IMR-90 (cell line): ENCODE results near the gene WASL. TPM values are rescaled to one million over a fixed set of nuclear protein-coding genes. Genes with fewer than 3 reads are reported as not detected.

Source experiments
- ATAC-seq: fragments of 200-7000 bp; cut with Tn5 transposase; 2 replicates; pipeline ENCODE4 v1.9.1; 2020; ENCODE audit warnings: low read depth, mild to moderate bottlenecking, moderate library complexity
- BruUV-seq: library from RNA; stranded (reverse); fragments of 400-500 nt; replicated peaks from 2 replicates; lab custom pipeline; 2021; lab: Mats Ljungman, UMichigan
- CTCF ChIA-PET: fragments of 300-600 bp; formaldehyde crosslinking; extraction: SDS; loops from one replicate; lab custom pipeline; 2021; ENCODE audit warnings: antibody characterized with exemption; lab: Yijun Ruan, JAX
- POLR2A ChIA-PET: fragments of 300-600 bp; sonication (Branson Sonifier 250); formaldehyde crosslinking; loops from one replicate; lab custom pipeline; 2022; ENCODE audit warnings: antibody characterized with exemption; ENCODE audit not compliant: unreplicated experiment; lab: Charles Lee
- DNase-seq: peaks from one replicate; pipeline ENCODE4 v3.0.0; 2013
- H2AFZ ChIP-seq: replicated peaks from 2 replicates; pipeline ENCODE3; 2013; ENCODE audit warnings: low read length, mild to moderate bottlenecking; ENCODE audit not compliant: poor library complexity
- H2AK5ac ChIP-seq: 2 replicates; pipeline ENCODE4 v1.6.1; 2013; ENCODE audit warnings: low read depth, low read length, inconsistent platforms
- H2AK9ac ChIP-seq: replicated peaks from 2 replicates; pipeline ENCODE3; 2013; ENCODE audit warnings: mild to moderate bottlenecking, low read depth, low read length, moderate library complexity; ENCODE audit not compliant: poor library complexity
- H2BK120ac ChIP-seq: 2 replicates; pipeline ENCODE4 v1.6.1; 2013; ENCODE audit warnings: low read depth, low read length, inconsistent platforms
- H2BK15ac ChIP-seq: 3 replicates; pipeline ENCODE4 v1.6.1; 2013; ENCODE audit warnings: low read depth, low read length, inconsistent platforms
- H2BK20ac ChIP-seq: 2 replicates; pipeline ENCODE4 v1.6.1; 2013; ENCODE audit warnings: low read depth, mild to moderate bottlenecking, inconsistent platforms, low read length, moderate library complexity
- H2BK5ac ChIP-seq: 2 replicates; pipeline ENCODE4 v1.6.1; 2013; ENCODE audit warnings: mild to moderate bottlenecking, low read depth, low read length, inconsistent platforms; ENCODE audit not compliant: poor library complexity, severe bottlenecking
- H3K14ac ChIP-seq: replicated peaks from 2 replicates; pipeline ENCODE4 v1.6.1; 2013; ENCODE audit warnings: low read depth, low read length, inconsistent platforms
- H3K18ac ChIP-seq: 2 replicates; pipeline ENCODE4 v1.6.1; 2013; ENCODE audit warnings: low read depth, low read length, control low read depth
- H3K23ac ChIP-seq: 2 replicates; pipeline ENCODE4 v1.6.1; 2013; ENCODE audit warnings: low read depth, low read length, inconsistent platforms
- H3K27ac ChIP-seq: 2 replicates; pipeline ENCODE4 v1.5.1; 2013; ENCODE audit warnings: mild to moderate bottlenecking, control low read depth, low read length; ENCODE audit not compliant: insufficient read depth
- H3K27me3 ChIP-seq: 2 replicates; pipeline ENCODE4 v1.6.1; 2013; ENCODE audit warnings: low read length; ENCODE audit not compliant: control insufficient read depth, insufficient read depth
- H3K36me3 ChIP-seq: 2 replicates; pipeline ENCODE4 v1.6.1; 2013; ENCODE audit warnings: low read length, mixed read lengths; ENCODE audit not compliant: control insufficient read depth, insufficient read depth
- H3K4ac ChIP-seq: 2 replicates; pipeline ENCODE4 v1.6.1; 2013; ENCODE audit warnings: low read depth, low read length, inconsistent platforms
- H3K4me1 ChIP-seq: 2 replicates; pipeline ENCODE4 v1.6.1; 2013; ENCODE audit warnings: low read length, mixed read lengths; ENCODE audit not compliant: control insufficient read depth, insufficient read depth
- H3K4me2 ChIP-seq: 2 replicates; pipeline ENCODE4 v1.6.1; 2013; ENCODE audit warnings: low read depth, mild to moderate bottlenecking, control low read depth, low read length, moderate library complexity
- H3K4me3 ChIP-seq: 2 replicates; pipeline ENCODE4 v1.5.1; 2013; ENCODE audit warnings: low read depth, mild to moderate bottlenecking, control low read depth, low read length, moderate library complexity; ENCODE audit not compliant: insufficient read depth
- H3K56ac ChIP-seq: 2 replicates; pipeline ENCODE4 v1.6.1; 2013; ENCODE audit warnings: low read length, inconsistent platforms; ENCODE audit not compliant: insufficient read depth; ENCODE audit errors: extremely low read depth
- H3K79me1 ChIP-seq, 2 experiments: 2 replicates each; pipeline ENCODE4 v1.6.1; 2013; ENCODE audit warnings: low read length in 2 of 2, inconsistent platforms in 1 of 2, low read depth in 1 of 2
- H3K9ac ChIP-seq: 2 replicates; pipeline ENCODE4 v1.6.1; 2013; ENCODE audit warnings: low read depth, low read length, control low read depth
- H3K9me1 ChIP-seq: 2 replicates; pipeline ENCODE4 v1.6.1; 2013; ENCODE audit warnings: low read length, inconsistent platforms; ENCODE audit not compliant: insufficient read depth
- H3K9me3 ChIP-seq: 2 replicates; pipeline ENCODE4 v1.6.1; 2013; ENCODE audit warnings: low read length; ENCODE audit not compliant: control insufficient read depth, insufficient read depth
- H4K20me1 ChIP-seq: 2 replicates; pipeline ENCODE4 v1.6.1; 2013; ENCODE audit warnings: low read length, inconsistent platforms; ENCODE audit not compliant: insufficient read depth
- H4K5ac ChIP-seq: 2 replicates; pipeline ENCODE4 v1.6.1; 2013; ENCODE audit warnings: mild to moderate bottlenecking, low read depth, low read length, control low read depth
- H4K8ac ChIP-seq, 2 experiments: 2 replicates each; pipeline ENCODE4 v1.6.1; 2013; ENCODE audit warnings: low read depth in 2 of 2, low read length in 2 of 2, control low read depth in 1 of 2, inconsistent platforms in 1 of 2
- H4K91ac ChIP-seq: 2 replicates; pipeline ENCODE4 v1.6.1; 2013; ENCODE audit warnings: low read depth, low read length, inconsistent platforms; ENCODE audit not compliant: insufficient read depth
- BHLHE40 ChIP-seq: fragments of 150-350 bp; IDR thresholded peaks from 2 replicates; pipeline ENCODE4 v1.6.1; 2016; ENCODE audit warnings: mild to moderate bottlenecking, low read depth, low read length
- CEBPB ChIP-seq: IDR thresholded peaks from 2 replicates; pipeline ENCODE4 v1.6.1; 2012; ENCODE audit warnings: low read depth, low read length, improper control_type of control experiment
- NFE2L2 ChIP-seq: fragments of 150-350 bp; IDR thresholded peaks from 2 replicates; pipeline ENCODE4 v1.6.1; 2016; ENCODE audit warnings: low read depth, mild to moderate bottlenecking, low read length
- POLR2A ChIP-seq: IDR thresholded peaks from 2 replicates; pipeline ENCODE4 v1.6.1; 2012; ENCODE audit warnings: mild to moderate bottlenecking, low read depth, low read length
- SMC3 ChIP-seq: fragments of 150-350 bp; IDR thresholded peaks from 2 replicates; pipeline ENCODE4 v1.6.1; 2016; ENCODE audit warnings: low read depth, mild to moderate bottlenecking, antibody characterized with exemption, low read length, moderate library complexity
- WGBS, 2 experiments: methylation state at CpG; one replicate each; pipeline versions ENCODE4 v1.1.5 to v1.1.7; 2013; ENCODE audit warnings: missing lambda C conversion rate in 2 of 2; ENCODE audit not compliant: insufficient read length in 1 of 2; ENCODE audit errors: extremely low coverage in 2 of 2; 5-methylcytosine and 5-hydroxymethylcytosine counted together
- dilution Hi-C: fragments of 300-500 bp; cut with HindIII; formaldehyde crosslinking; loops from one replicate; pipeline ENCODE4 v1.14.3; 2018; ENCODE audit warnings: low sequenced_read_pairs; ENCODE audit not compliant: unreplicated experiment
- in situ Hi-C: fragments of 300-500 bp; cut with MboI; formaldehyde crosslinking; loops from 3 replicates; pipeline ENCODE4 v1.14.3; 2019; ENCODE audit warnings: low sequenced_read_pairs, inconsistent platforms, mixed read lengths
- intact Hi-C: fragments of 100-400 bp; cut with micrococcal nuclease; formaldehyde crosslinking; loops from 2 replicates; pipeline ENCODE4 v1.10.0; 2022
- polyA plus RNA-seq, 3 experiments: library from polyadenylated mRNA; depleted of rRNA; stranded (reverse); fragments of >200 nt; gene quantifications; 2 replicates each; pipeline ENCODE4 v1.2.3, GENCODE V29; 2012; ENCODE audit warnings: low replicate concordance in 1 of 3
- total RNA-seq: library from RNA; depleted of rRNA; stranded (reverse); fragments of >200 nt; gene quantifications from 2 replicates; pipeline ENCODE4 v1.2.3, GENCODE V29; 2012
- TF ChIP-seq, protein P1 (sequence below): fragments of 150-350 bp; IDR thresholded peaks from 2 replicates; pipeline ENCODE4 v1.6.1; 2017; ENCODE audit warnings: mild to moderate bottlenecking, antibody characterized with exemption, low read length, low read depth

WASL gene
- total and polyA plus RNA-seq, 2 of the 4 experiments (the other 2 are of a cell fraction), result 2.3 to 7.9 TPM

DNA sequence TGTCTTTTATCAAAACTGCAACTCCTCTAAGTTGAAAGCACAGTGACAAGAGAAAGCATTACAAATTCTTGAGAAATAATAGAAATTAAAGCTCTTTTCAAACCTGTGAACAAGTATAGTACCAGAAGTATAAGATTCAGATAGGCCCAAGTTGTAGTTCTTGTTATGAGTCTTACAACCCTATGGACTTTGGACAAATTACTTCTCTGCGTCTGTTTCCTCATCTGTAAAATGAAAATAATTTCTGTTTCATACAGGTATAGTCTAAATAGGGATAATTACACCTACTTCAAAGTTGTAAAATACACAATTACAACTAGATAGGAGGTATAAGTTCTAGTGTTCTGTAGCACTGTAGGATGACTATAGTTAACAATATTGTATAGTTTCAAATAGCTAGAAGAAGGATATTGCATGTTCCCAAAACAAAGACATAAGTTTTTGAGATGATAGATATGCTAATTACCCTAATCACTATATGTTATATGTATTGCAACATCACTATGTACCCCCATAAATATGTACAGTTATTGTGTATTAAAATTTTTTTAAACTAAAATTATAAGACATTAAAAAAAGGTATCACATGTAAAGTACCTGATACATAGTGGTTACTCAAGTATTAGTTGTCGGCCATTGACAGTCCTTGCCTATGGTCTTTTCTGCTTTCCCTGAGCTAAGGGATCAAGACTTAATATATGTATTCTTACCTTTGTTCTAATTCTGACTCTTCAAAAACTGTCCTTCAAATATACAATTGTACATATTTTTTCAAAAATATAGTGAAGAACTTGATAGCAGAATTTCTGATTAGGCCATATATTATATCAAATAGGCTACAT, 1.8 kb upstream of the WASL start:
- H3K14ac ChIP-seq, result no peak overlapping the region
- no peaks in the 10 kb centered on the region for H3K9me1 ChIP-seq
- H2BK20ac ChIP-seq, result no peak overlapping the region
- TF ChIP-seq, protein P1, sequence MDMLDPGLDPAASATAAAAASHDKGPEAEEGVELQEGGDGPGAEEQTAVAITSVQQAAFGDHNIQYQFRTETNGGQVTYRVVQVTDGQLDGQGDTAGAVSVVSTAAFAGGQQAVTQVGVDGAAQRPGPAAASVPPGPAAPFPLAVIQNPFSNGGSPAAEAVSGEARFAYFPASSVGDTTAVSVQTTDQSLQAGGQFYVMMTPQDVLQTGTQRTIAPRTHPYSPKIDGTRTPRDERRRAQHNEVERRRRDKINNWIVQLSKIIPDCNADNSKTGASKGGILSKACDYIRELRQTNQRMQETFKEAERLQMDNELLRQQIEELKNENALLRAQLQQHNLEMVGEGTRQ, result no peak
- TF ChIP-seq POLR2A, result no peak
- no peak for TF ChIP-seq SMC3
- peak; percentile 55; the same call in 1 of the 2 replicates for TF ChIP-seq CEBPB
- no peak for TF ChIP-seq BHLHE40
- TF ChIP-seq NFE2L2, result no peak
- dilution Hi-C loops (no loop called here), intact Hi-C loops (loop anchor here (5.0 kb wide), 1 partner anchor 47 kb away; no protein-coding TSS in a partner anchor), in situ Hi-C loops (no loop called here)
- CTCF ChIA-PET, result no interaction called here
- H3K4me1 ChIP-seq, result peaks cover under 1% of the 10 kb centered on the region; the same call in 1 of the 2 replicates
- H4K20me1 ChIP-seq, result peaks cover 25% of the 10 kb centered on the region; the same call in 1 of the 2 replicates
- BruUV-seq, result no TSS peak
- DNase-seq (no peak), ATAC-seq (no peak)
- H3K27me3 ChIP-seq, result no peaks in the 10 kb centered on the region
- H2BK5ac ChIP-seq, result no peak overlapping the region
- H2AFZ ChIP-seq, result no peak overlapping the region
- H3K4me2 ChIP-seq, result no peak overlapping the region
- H2BK120ac ChIP-seq, result no peak overlapping the region
- no peaks in the 10 kb centered on the region for H3K9me3 ChIP-seq
- H3K4me3 ChIP-seq, result no peak overlapping the region
- H4K5ac ChIP-seq, result no peak overlapping the region
- no CpG with 5 or more reads among the region's 2 CpGs for WGBS, 2 experiments
- POLR2A ChIA-PET, result no interaction called here
- no peak overlapping the region for H3K27ac ChIP-seq
- peaks cover 4 to 13% of the 10 kb centered on the region in 2 experiments; a peak in 2 of 4 replicates for H3K79me1 ChIP-seq
- no peak overlapping the region for H2AK9ac ChIP-seq
- no peak overlapping the region for H4K8ac ChIP-seq
- no peak overlapping the region for H4K91ac ChIP-seq
- H3K18ac ChIP-seq, result no peak overlapping the region
- H3K4ac ChIP-seq, result no peak overlapping the region
- no peak overlapping the region for H2BK15ac ChIP-seq
- no peaks in the 10 kb centered on the region for H3K36me3 ChIP-seq
- H3K9ac ChIP-seq, result no peak overlapping the region
- no peak overlapping the region for H2AK5ac ChIP-seq
- no peak overlapping the region for H3K23ac ChIP-seq
- no peak overlapping the region for H3K56ac ChIP-seq
